ENCODE measurements around the gene TMEM232. TPM values are rescaled to one million over a fixed set of nuclear protein-coding genes. Genes with fewer than 3 reads are reported as not detected.

The TMEM232 gene
- total RNA-seq, 2 experiments from 2014 or later = 0.28 to 0.76 TPM

DNA sequence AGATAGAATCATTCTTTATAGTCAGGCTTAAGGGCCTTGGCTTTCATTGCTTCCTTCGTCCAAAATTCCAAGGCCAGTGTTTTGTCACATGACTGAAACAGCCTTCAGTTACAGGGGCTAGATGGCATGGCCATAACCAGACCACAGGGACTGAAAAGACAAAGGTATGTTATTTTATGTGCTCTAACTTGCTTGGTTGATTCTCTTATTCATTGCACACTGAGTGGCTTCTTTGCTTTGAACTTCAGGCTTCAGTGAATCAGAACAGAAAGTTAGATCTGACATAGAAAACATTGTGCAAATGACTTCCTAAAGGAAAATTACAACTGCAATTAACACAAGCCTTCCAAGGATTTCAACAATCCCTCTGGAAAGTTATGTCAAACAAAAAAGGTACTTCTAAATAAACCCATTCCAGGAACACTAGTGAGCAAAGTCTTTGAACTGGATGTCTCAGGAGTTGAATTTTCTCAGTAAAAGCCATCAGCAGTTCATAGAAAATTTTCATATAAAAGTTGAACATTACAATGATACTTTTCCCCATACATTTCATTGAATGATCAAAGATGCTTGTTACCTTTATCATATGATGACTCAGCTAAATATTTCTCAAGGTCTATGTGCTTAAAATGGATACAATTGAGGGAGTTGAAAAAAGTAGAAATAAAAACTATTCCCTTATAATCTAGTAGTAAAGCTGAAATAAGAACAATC is 355.3 kb downstream of the TMEM232 start:
- Mint-ChIP-seq H3K36me3 (no peaks in the 10 kb centered on the region), H3K9me3 (ENCODE audit: low read depth) (no peaks in the 10 kb centered on the region), H3K27me3 (no peaks in the 10 kb centered on the region), H3K4me1 (no peaks in the 10 kb centered on the region), H3K27ac (no peak overlapping the region), H3K4me3 (no peak overlapping the region)
- ATAC-seq (no peak), DNase-seq (no peak)
- CTCF ChIA-PET = no interaction called here

Small RNA genes within 50 kb of the gene (microRNA-seq; reads per million reads assigned to microRNA genes)
- not detected for gene MIR548F3

Other genes starting within 250 kb of the TMEM232 start
- gene SLC25A46, start 12.3 kb upstream of the TMEM232 start, total RNA-seq = 10 to 100 TPM; 47.7 to 61.2 TPM

Measured in activated CD8-positive, alpha-beta memory T cell treated with anti-CD3 and anti-CD28 coated beads, Interleukin-2, amount 10 ng/mL, durations not matched to agents 7 days and 5 days (primary cell).